ENCODE measurements around the gene DAPK1. TPM values are rescaled to one million over a fixed set of nuclear protein-coding genes. Genes with fewer than 3 reads are reported as not detected.

Gene DAPK1
- total and polyA plus RNA-seq, 4 donors = 33.0 to 301 (median 94.1) TPM

GRCh38 chr9:87586731-87587355 lies 89.2 kb downstream of the DAPK1 start:
- peaks cover 0 to 3% (median 0%) of the 10 kb centered on the region in 4 donors for H3K36me3 ChIP-seq (ENCODE audit: control insufficient read depth in 4 of 4, insufficient read depth in 4 of 4, low read length in 4 of 4)
- no peaks in the 10 kb centered on the region for H3K9me3 ChIP-seq (ENCODE audit: control insufficient read depth in 4 of 4, insufficient read depth in 3 of 4, low read length in 3 of 4)
- H3K4me1 ChIP-seq (ENCODE audit: control insufficient read depth in 5 of 5, insufficient read depth in 5 of 5, low read length in 5 of 5) = peaks cover 0 to 28% (median 11%) of the 10 kb centered on the region in 5 donors
- 81 to 90% methylated on average over 9 of the region's 9 CpGs for WGBS, 2 donors
- no peak overlapping the region for H3K27ac ChIP-seq (ENCODE audit: low read depth in 1 of 2, low read length in 1 of 2)
- no peaks in the 10 kb centered on the region for H3K27me3 ChIP-seq (ENCODE audit: control insufficient read depth in 3 of 3, insufficient read depth in 3 of 3, low read length in 2 of 3)
- no peak overlapping the region for H3K4me3 ChIP-seq
- DNase-seq (no peak), ATAC-seq (ENCODE audit: insufficient read depth, low FRiP score) (no peak)
- no peak for TF ChIP-seq CTCF (IDR thresholded peaks at IDR 0.05; ENCODE audit: control extremely low read depth, extremely low read depth)
- H3K9ac ChIP-seq (ENCODE audit: insufficient read depth in 1 of 2, low read length in 2 of 2) = no peak overlapping the region

GRCh38 chr9:87587356-87587745 lies 89.7 kb downstream of the DAPK1 start:
- H3K27me3 ChIP-seq (ENCODE audit: control insufficient read depth in 3 of 3, insufficient read depth in 3 of 3, low read length in 2 of 3) = no peaks in the 10 kb centered on the region
- peaks cover 0 to 28% (median 8%) of the 10 kb centered on the region in 5 donors for H3K4me1 ChIP-seq (ENCODE audit: control insufficient read depth in 5 of 5, insufficient read depth in 5 of 5, low read length in 5 of 5)
- TF ChIP-seq CTCF (IDR thresholded peaks at IDR 0.05; ENCODE audit: control extremely low read depth, extremely low read depth) = no peak
- H3K27ac ChIP-seq (ENCODE audit: low read depth in 1 of 2, low read length in 1 of 2) = no peak overlapping the region
- 69% methylated on average over 6 of the region's 6 CpGs for WGBS, 2 donors
- DNase-seq = no peak
- H3K9me3 ChIP-seq (ENCODE audit: control insufficient read depth in 4 of 4, insufficient read depth in 3 of 4, low read length in 3 of 4) = no peaks in the 10 kb centered on the region
- H3K4me3 ChIP-seq = no peak overlapping the region
- H3K36me3 ChIP-seq (ENCODE audit: control insufficient read depth in 4 of 4, insufficient read depth in 4 of 4, low read length in 4 of 4) = peaks cover 0 to 4% (median 0%) of the 10 kb centered on the region in 4 donors
- H3K9ac ChIP-seq (ENCODE audit: insufficient read depth in 1 of 2, low read length in 2 of 2) = no peak overlapping the region
- ATAC-seq (ENCODE audit: insufficient read depth, low FRiP score) = no peak

DNA sequence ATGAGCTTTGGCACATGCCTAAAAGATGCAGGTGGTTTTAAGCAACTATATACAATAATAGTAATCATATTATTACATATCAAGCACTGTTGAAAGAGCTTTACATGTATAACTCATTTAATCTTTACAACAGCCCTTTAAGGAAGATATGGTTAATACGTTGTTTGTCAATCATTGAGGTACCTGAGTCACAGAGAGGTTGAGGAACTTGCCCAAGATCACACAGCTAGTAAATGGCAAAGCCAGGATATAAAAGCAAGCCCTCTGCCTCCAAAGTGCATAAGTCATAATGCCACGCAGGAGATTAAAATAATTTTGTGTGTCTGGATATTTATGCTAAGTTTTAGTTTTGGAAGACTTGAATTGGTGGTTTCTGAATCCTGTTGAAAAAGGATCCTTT lies 90.2 kb downstream of the DAPK1 start:
- TF ChIP-seq CTCF (IDR thresholded peaks at IDR 0.05; ENCODE audit: control extremely low read depth, extremely low read depth) = no peak
- Histone ChIP-seq H3K4me1 (ENCODE audit: control insufficient read depth in 5 of 5, insufficient read depth in 5 of 5, low read length in 5 of 5) (peaks cover 1 to 32% (median 11%) of the 10 kb centered on the region in 5 donors), H3K27ac (ENCODE audit: low read depth in 1 of 2, low read length in 1 of 2) (no peak overlapping the region), H3K9ac (ENCODE audit: insufficient read depth in 1 of 2, low read length in 2 of 2) (no peak overlapping the region), H3K4me3 (no peak overlapping the region), H3K9me3 (ENCODE audit: control insufficient read depth in 4 of 4, insufficient read depth in 3 of 4, low read length in 3 of 4) (no peaks in the 10 kb centered on the region), H3K36me3 (ENCODE audit: control insufficient read depth in 4 of 4, insufficient read depth in 4 of 4, low read length in 4 of 4) (peaks cover 0 to 4% (median 0%) of the 10 kb centered on the region in 4 donors), H3K27me3 (ENCODE audit: control insufficient read depth in 3 of 3, insufficient read depth in 3 of 3, low read length in 2 of 3) (no peaks in the 10 kb centered on the region)
- no peak for DNase-seq
- WGBS, 2 donors = 85 to 94% methylated on average over 2 of the region's 2 CpGs
- ATAC-seq (ENCODE audit: insufficient read depth, low FRiP score) = no peak

DNA sequence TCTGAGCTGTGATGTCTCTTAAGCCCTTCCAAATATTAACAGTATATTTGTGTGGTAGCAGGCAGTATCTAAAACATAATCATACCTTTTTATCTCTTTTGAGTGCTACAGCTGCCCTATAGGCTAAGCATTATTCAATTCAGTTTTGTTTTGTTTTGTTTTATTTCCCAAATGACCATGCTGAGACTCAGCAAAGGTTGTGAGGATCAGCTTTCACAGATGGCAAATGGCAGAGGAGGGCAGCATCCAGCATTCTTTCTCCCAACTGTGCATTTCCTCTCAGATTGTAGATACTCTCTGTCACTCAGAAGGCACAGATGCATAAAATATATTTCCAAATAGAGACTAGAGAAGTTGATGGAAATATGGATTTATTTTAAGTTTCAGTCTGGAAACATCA lies 90.7 kb downstream of the DAPK1 start:
- no peaks in the 10 kb centered on the region for H3K27me3 ChIP-seq (ENCODE audit: control insufficient read depth in 3 of 3, insufficient read depth in 3 of 3, low read length in 2 of 3)
- TF ChIP-seq CTCF (IDR thresholded peaks at IDR 0.05; ENCODE audit: control extremely low read depth, extremely low read depth) = no peak
- no peak overlapping the region for H3K27ac ChIP-seq (ENCODE audit: low read depth in 1 of 2, low read length in 1 of 2)
- no peak for ATAC-seq (ENCODE audit: insufficient read depth, low FRiP score)
- no peak for DNase-seq
- no peak overlapping the region for H3K9ac ChIP-seq (ENCODE audit: insufficient read depth in 1 of 2, low read length in 2 of 2)
- peaks cover 0 to 4% (median 0%) of the 10 kb centered on the region in 4 donors for H3K36me3 ChIP-seq (ENCODE audit: control insufficient read depth in 4 of 4, insufficient read depth in 4 of 4, low read length in 4 of 4)
- H3K4me1 ChIP-seq (ENCODE audit: control insufficient read depth in 5 of 5, insufficient read depth in 5 of 5, low read length in 5 of 5) = peaks cover 5 to 32% (median 16%) of the 10 kb centered on the region in 5 donors
- no peaks in the 10 kb centered on the region for H3K9me3 ChIP-seq (ENCODE audit: control insufficient read depth in 4 of 4, insufficient read depth in 3 of 4, low read length in 3 of 4)
- no peak overlapping the region for H3K4me3 ChIP-seq

All from lung (tissue), 12 donors.